SU-DHL-6 (cell line): ENCODE measurements around the gene FLNB.

Experiments used
- H2AFZ ChIP-seq: fragments of 200-600 bp; sonication (generic); 2 replicates; pipeline ENCODE4 v1.6.1; 2014; ENCODE audit warnings: low read depth, mild to moderate bottlenecking, moderate library complexity, mixed read lengths, antibody characterized with exemption, low read length; ENCODE audit not compliant: severe bottlenecking
- H3F3A ChIP-seq: fragments of 200-600 bp; shearing (Covaris generic); 2 replicates; pipeline ENCODE4 v1.6.0; 2016; ENCODE audit warnings: antibody characterized with exemption, mild to moderate bottlenecking; ENCODE audit not compliant: insufficient read depth
- H3K27ac ChIP-seq: fragments of 200-600 bp; sonication (generic); 2 replicates; pipeline ENCODE4 v1.5.1; 2016; ENCODE audit warnings: low read depth, mild to moderate bottlenecking, low read length, moderate library complexity, mixed read lengths
- H3K27me3 ChIP-seq: fragments of 200-600 bp; sonication (generic), shearing (Covaris generic); 2 replicates; pipeline ENCODE4 v1.6.0; 2014; ENCODE audit warnings: mild to moderate bottlenecking, low read length
- H3K36me3 ChIP-seq: fragments of 200-600 bp; sonication (generic); 2 replicates; pipeline ENCODE4 v1.6.1; 2014; ENCODE audit warnings: mild to moderate bottlenecking, low read length, mixed read lengths
- H3K4me2 ChIP-seq: fragments of 300-600, 200-600 bp; shearing (Covaris generic), sonication (generic); 2 replicates; pipeline ENCODE4 v1.6.0; 2014; ENCODE audit warnings: low read length, low read depth, mild to moderate bottlenecking; ENCODE audit not compliant: poor library complexity, severe bottlenecking
- H3K4me3 ChIP-seq: fragments of 200-600 bp; sonication (generic); 2 replicates; pipeline ENCODE4 v1.5.1; 2014; ENCODE audit warnings: antibody characterized with exemption, low read length, mild to moderate bottlenecking, mixed read lengths; ENCODE audit not compliant: insufficient read depth, poor library complexity, severe bottlenecking
- H3K79me2 ChIP-seq: fragments of 200-600 bp; sonication (generic); 2 replicates; pipeline ENCODE4 v1.6.1; 2014; ENCODE audit warnings: mild to moderate bottlenecking, low read length, moderate library complexity; ENCODE audit not compliant: insufficient read depth
- H3K9ac ChIP-seq: fragments of 200-600 bp; sonication (generic); 2 replicates; pipeline ENCODE4 v1.7.0; 2014; ENCODE audit warnings: mild to moderate bottlenecking, low read length
- H3K9me2 ChIP-seq: fragments of 200-600 bp; sonication (generic); replicated peaks from 2 replicates; pipeline ENCODE4 v1.6.1; 2014; ENCODE audit warnings: low read length; ENCODE audit not compliant: insufficient read depth
- H3K9me3 ChIP-seq: fragments of 200-600 bp; sonication (generic); 2 replicates; pipeline ENCODE4 v1.6.1; 2014; ENCODE audit warnings: low read length, mixed read lengths; ENCODE audit not compliant: insufficient read depth
- H4K20me1 ChIP-seq: fragments of 200-600 bp; sonication (generic); 2 replicates; pipeline ENCODE4 v1.6.1; 2014; ENCODE audit warnings: low read depth, mild to moderate bottlenecking, antibody characterized with exemption, low read length, moderate library complexity, mixed read lengths
- EZH2phosphoT487 ChIP-seq: fragments of 200-600 bp; sonication (generic), shearing (Covaris generic); conservative IDR thresholded peaks from 2 replicates; pipeline ENCODE4 v1.6.1; 2018; ENCODE audit warnings: mild to moderate bottlenecking, antibody characterized with exemption, low read length, moderate library complexity, mixed read lengths
- TF ChIP-seq, protein P1 (sequence below): fragments of 200-600 bp; sonication (generic); IDR thresholded peaks from one replicate; pipeline ENCODE4 v1.5.1; 2017; ENCODE audit warnings: antibody characterized with exemption, mild to moderate bottlenecking, low read length, moderate library complexity; ENCODE audit not compliant: insufficient read depth, poor library complexity, severe bottlenecking

Gene FLNB

GRCh38 chr3:58072052-58072762 is 64.0 kb downstream of the FLNB start:
- Histone ChIP-seq H3K9me3 (no peaks in the 10 kb centered on the region), H3K9ac (no peak overlapping the region), H3K27ac (no peak overlapping the region), H3K27me3 (no peaks in the 10 kb centered on the region), H3K4me3 (no peak overlapping the region), H3K36me3 (no peaks in the 10 kb centered on the region), H2AFZ (no peak overlapping the region), H3F3A (no peaks in the 10 kb centered on the region), H3K9me2 (no peaks in the 10 kb centered on the region), H3K4me2 (no peak overlapping the region), H3K79me2 (no peaks in the 10 kb centered on the region), H4K20me1 (no peaks in the 10 kb centered on the region; the same call in 1 of the 2 replicates)
- no peak for TF ChIP-seq EZH2phosphoT487
- TF ChIP-seq, protein P1, sequence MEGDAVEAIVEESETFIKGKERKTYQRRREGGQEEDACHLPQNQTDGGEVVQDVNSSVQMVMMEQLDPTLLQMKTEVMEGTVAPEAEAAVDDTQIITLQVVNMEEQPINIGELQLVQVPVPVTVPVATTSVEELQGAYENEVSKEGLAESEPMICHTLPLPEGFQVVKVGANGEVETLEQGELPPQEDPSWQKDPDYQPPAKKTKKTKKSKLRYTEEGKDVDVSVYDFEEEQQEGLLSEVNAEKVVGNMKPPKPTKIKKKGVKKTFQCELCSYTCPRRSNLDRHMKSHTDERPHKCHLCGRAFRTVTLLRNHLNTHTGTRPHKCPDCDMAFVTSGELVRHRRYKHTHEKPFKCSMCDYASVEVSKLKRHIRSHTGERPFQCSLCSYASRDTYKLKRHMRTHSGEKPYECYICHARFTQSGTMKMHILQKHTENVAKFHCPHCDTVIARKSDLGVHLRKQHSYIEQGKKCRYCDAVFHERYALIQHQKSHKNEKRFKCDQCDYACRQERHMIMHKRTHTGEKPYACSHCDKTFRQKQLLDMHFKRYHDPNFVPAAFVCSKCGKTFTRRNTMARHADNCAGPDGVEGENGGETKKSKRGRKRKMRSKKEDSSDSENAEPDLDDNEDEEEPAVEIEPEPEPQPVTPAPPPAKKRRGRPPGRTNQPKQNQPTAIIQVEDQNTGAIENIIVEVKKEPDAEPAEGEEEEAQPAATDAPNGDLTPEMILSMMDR: no peak

- no peaks in the 10 kb centered on the region for H3F3A ChIP-seq
- no peak overlapping the region for H3K4me3 ChIP-seq
- H3K9me2 ChIP-seq: no peaks in the 10 kb centered on the region
- H3K27me3 ChIP-seq: no peaks in the 10 kb centered on the region
- no peaks in the 10 kb centered on the region; the same call in 1 of the 2 replicates for H4K20me1 ChIP-seq
- TF ChIP-seq EZH2phosphoT487: no peak
- TF ChIP-seq, protein P1: no peak
- H2AFZ ChIP-seq: no peak overlapping the region
- no peaks in the 10 kb centered on the region for H3K36me3 ChIP-seq
- no peaks in the 10 kb centered on the region for H3K79me2 ChIP-seq
- H3K9ac ChIP-seq: no peak overlapping the region
- H3K4me2 ChIP-seq: no peak overlapping the region
- H3K27ac ChIP-seq: no peak overlapping the region
- H3K9me3 ChIP-seq: no peaks in the 10 kb centered on the region
These were observed 64.5 kb downstream of the FLNB start for GRCh38 chr3:58072763-58073130.

- H3K27ac ChIP-seq: no peak overlapping the region
- no peaks in the 10 kb centered on the region for H3K9me3 ChIP-seq
- H3K79me2 ChIP-seq: no peaks in the 10 kb centered on the region
- H3K4me3 ChIP-seq: no peak overlapping the region
- no peak overlapping the region for H2AFZ ChIP-seq
- no peaks in the 10 kb centered on the region for H3K27me3 ChIP-seq
- H3K9me2 ChIP-seq: no peaks in the 10 kb centered on the region
- TF ChIP-seq EZH2phosphoT487: no peak
- TF ChIP-seq, protein P1: no peak
- no peaks in the 10 kb centered on the region for H3K36me3 ChIP-seq
- H4K20me1 ChIP-seq: no peaks in the 10 kb centered on the region; the same call in 1 of the 2 replicates
- H3K9ac ChIP-seq: no peak overlapping the region
- H3K4me2 ChIP-seq: no peak overlapping the region
- no peaks in the 10 kb centered on the region for H3F3A ChIP-seq
These were observed 65.3 kb downstream of the FLNB start for GRCh38 chr3:58073301-58074108.
